NCI-H187 treated with DMSO at 0.1 percent for 48 hours (cell line): ENCODE data around the gene ELF4.

ENCODE experiments used
- DNase-seq: peaks from one replicate; lab custom pipeline; 2025; lab: John Stamatoyannopoulos, UW

ELF4 gene

GRCh38 chrX:130083656-130084382 lies 26.5 kb downstream of the ELF4 start:
- DNase-seq, result no peak

GRCh38 chrX:130083107-130083490 lies 27.2 kb downstream of the ELF4 start:
- no peak for DNase-seq

- no peak for DNase-seq
Observed at GRCh38 chrX:130082244-130083106, 27.8 kb downstream of the ELF4 start.

DNA sequence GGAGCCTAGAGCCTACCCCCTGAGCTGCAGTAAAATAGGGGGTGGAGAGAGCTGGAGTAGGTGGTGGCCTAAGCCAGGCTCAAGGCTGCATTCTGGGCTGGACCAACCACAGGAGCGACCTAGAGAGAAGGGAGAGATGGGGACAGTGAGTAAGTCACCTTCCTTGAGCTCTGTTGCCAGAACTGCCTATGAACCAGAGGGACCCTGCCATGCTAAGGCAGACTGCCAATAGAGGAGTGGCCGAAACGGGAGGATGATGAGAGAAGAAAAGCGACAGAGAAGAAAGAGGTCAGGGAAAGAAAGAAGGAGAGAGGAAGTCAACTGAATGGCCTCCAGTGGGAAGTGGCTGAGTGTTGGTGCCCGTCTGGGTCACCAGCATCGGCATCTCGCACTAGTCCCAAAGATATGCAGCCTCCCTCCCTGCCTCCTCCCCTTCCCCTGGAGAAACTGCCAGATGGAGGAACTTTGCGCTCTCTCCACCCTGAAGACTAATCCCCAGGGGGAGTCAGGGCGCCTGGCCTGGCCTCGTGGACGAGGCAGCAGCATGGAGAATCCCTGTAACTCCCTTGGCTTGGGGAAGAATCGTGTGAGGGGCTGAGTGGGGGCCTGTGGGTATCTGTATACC lies 28.8 kb downstream of the ELF4 start:
- no peak for DNase-seq

GRCh38 chrX:130080791-130081367 lies 29.4 kb downstream of the ELF4 start:
- no peak for DNase-seq

GRCh38 chrX:130079824-130080406 lies 30.4 kb downstream of the ELF4 start:
- DNase-seq, result peak; percentile 37

GRCh38 chrX:130075777-130076176 lies 34.5 kb downstream of the ELF4 start:
- no peak for DNase-seq

DNA sequence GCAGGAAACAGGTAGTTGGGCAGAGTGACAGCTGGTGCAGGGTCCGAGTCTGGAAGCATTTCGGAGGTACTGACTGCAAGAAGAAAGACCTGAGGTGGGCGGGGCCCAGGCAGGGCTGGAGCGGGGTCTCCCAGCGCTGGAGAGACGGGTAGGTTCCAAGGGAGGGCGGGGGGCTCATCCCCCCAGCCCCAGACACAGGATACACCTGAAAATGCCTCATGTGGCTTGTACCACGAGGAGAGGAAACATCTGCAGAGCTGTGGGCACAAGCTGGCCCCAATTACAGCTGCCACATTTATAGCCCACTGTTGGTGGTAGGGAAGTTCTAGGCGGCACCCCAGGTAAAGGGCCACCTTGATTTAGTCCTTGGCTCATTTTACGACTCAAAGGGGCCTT lies 38.0 kb downstream of the ELF4 start:
- no peak for DNase-seq

DNA sequence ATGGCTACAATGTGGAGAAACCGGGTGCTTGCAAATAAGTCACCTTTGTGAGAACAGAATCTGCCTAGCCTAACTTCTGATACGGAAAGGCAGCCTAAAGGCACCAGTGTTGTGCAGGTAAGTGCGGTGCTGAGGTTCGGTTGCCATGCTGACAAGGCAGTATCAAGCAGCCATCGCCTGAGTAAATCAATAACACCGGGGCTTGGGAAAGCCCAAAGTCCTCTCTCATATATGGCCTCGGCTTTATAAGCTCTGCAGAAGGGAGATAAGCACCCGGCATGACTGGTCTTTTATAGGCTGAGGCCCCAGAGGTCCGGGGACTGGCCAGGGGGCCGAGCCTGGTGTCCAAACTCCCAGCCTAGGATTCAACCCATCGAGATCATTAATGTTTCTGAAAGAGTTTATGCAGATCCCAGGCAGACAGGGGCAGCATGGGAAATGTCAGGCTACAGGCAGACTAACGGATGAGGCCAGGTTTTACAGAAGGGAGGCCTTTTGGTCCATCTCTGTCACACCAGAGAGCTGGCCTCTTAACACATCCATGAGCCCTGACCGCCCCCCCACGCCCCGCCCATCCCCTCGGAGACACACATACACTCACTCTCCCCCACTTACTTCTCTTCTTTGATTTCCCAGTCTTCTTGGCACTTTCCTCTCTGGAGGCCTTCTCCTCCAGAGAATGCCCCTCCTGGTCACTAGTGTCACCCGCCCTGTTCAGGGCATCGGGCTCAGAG lies 38.5 kb downstream of the ELF4 start:
- no peak for DNase-seq

DNA sequence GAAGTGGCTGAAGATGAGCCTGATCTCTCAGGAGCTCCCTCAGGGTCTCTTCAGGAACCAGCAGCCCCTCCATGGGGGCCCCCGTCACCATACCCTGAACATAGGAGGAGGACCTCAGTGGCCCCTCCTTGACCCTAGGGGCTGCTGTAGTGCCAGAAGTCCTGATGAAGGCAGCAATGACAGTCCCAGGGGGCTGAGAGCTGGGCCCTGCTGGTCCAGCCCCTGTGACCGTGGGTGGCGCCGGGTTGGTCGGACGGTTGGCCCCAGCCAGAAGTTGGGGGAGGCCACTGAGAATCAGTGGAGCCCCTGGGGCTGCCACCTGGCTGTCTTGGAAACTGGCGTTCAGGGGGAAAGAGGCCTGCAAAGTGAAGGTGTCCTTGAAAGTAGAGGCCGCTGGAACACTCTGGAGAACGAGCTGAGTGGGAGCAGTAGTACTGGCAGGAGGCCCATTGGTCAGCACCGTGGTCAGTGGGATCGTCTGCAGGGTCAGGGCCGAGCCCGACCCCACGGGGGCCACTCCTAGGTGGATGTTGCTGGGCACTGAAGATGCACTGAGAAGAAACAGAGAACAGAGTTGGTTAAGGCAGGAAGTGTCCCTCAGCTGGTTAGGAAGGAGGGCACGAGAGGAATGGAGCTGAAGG lies 43.2 kb downstream of the ELF4 start:
- DNase-seq, result no peak

DNA sequence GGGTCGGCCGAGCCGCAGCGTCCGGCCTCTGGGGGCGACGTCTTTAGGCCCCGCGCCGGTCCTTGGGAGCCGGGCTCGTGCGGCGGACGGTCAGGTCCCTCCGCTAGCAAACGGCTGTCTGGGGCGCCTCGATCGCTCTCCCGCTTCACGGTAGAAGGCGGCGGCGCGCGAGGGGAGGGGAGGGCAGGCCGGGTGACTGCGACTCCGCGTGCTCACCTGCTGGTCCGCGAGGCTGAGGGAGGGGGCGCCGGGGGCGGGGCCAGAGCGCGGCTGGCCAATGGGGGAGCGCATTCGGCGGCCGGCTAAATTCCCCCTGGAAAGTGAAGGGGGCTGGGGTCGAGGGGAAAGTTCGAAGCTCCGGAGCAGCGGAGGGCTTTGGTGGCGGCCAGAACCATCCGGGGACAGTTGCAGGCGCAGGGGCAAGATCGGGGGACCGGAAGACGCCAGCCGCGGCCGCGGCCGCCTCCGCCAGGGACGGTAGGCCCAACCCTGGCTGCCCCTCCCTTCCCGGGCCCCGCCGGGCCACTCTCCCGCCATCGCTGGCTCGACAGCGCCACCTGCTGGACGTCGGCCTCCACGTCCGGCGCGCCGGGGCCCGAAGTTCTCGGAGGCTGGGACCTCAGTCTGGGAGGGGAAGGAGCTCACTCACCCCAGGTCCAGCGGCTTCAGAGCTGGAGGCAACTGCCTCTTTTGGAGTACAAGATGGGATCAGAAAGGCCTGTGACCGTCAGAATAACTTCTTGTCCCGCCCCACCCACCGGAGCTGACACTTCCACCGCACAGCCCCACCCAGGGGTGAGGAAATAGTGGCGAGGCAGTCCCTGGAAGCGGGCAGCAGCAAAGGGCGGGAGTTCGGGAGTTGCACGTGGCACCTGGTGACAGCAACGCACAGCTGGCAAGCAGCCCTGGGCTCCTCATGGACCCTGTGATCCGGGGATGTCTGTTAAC lies 49.9 kb downstream of the ELF4 start:
- DNase-seq, result peak; percentile 19

GRCh38 chrX:130058652-130059051 lies 51.6 kb downstream of the ELF4 start:
- DNase-seq, result no peak

- no peak for DNase-seq
Observed at GRCh38 chrX:130057209-130057608, 53.1 kb downstream of the ELF4 start.

GRCh38 chrX:130055899-130056298 lies 54.4 kb downstream of the ELF4 start:
- DNase-seq, result no peak

DNA sequence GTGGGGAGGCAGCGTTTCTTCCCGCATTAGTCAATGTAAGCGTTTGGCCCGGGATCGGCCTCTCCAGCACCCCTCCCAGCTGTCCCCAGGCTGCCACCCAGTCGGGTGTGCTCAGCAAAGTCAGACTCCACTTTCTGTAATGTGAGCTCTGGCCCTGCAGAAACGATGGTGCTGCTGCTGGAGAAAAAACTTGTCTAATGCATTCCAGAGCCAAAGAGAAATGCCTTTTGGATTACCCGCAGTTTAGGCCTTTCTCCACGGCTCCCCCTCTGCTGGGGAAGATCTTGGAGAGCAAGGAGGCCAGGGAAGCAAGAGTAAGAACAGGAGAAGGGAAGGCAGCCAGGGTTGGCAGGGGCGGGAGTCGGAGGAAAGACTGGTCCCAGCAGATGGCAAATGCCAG lies 55.2 kb downstream of the ELF4 start:
- DNase-seq, result no peak

- DNase-seq, result peak; percentile 2
Observed at GRCh38 chrX:130053236-130053635, 57.1 kb downstream of the ELF4 start.

- no peak for DNase-seq
Observed at GRCh38 chrX:130051176-130051845, 59.0 kb downstream of the ELF4 start.

DNA sequence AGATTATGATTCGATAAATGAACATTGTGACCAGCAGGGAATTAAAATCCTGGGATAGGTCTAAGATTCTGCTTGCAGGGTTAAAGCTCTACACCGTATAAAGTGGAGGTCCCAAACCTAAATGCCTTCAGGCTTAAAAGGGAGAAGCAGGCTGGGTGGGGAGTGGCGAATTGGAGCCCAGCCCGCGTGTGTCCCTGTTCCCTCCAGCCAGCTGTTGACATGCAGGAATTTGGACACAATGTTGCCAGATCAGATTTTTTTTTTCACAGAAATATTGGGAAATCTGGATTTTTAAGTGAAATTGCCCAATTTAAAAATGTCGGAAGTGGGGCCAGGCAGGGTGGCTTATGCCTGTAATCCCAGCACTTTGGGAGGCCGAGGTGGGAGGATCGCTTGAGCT lies 60.5 kb downstream of the ELF4 start:
- no peak for DNase-seq

DNA sequence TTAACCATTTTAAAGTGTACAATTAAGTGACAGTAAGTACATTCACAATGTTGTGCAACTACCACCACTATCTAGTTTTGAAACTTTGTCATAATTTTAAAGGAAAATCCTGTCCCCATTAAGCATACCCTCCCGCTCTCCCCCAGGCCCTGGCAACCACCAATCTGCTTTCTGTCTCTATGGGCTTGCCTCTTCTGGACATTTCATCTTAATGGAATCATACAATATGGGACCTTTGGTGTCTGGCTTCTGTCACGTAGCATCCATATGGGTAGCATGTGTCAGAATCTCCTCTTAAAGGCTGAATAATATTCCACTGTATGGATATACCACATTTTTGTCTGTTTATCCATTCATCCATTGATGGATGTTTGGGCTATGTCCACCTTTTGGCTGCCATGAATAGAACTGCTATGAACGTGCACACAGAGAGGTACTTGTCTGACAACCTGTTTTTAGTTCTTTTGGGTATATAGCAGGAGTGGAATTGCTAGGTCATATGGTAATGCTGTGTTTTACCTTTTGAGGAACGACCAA lies 61.5 kb downstream of the ELF4 start:
- DNase-seq, result no peak
